Right cardiac atrium (tissue), 5 donors: ENCODE results near the gene NINJ1. TPM values are rescaled to one million over a fixed set of nuclear protein-coding genes. Genes with fewer than 3 reads are reported as not detected.

ENCODE experiments used
- polyA plus RNA-seq: library from polyadenylated mRNA; stranded (reverse); fragments of 200-250 nt; gene quantifications from one replicate; pipeline ENCODE4 v1.2.3, GENCODE V29; 2013
- total RNA-seq, 4 donors: library from RNA; stranded (reverse); fragmentation: NEBNext Ultra II Directional; extraction: Animal tissue kit (Norgen Biotek cat#: 25700); gene quantifications; one replicate each; pipeline ENCODE4 v1.2.1, GENCODE V29; 2021
- donor health status: healthy with polysubstance abuse.
- donor health status: DM: no; HTN: yes; CAD: no.
- donor health status: DM: no; HTN: no; CAD: no.
- donor health status: DM: no; HTN: yes; CAD: no; lungs with severe emphysema.
- donor health status: DM: yes; HTN: yes; CAD: no.

The NINJ1 gene
- total and polyA plus RNA-seq, 5 donors: 42.9 to 96.2 (median 62.8) TPM

Other genes starting within 250 kb of the NINJ1 start
- gene FGD3, start 186.7 kb downstream of the NINJ1 start, total RNA-seq: 1 to 10 TPM; 2.5 to 3.2 (median 2.9) TPM
- 1.1 TPM for gene FGD3, start 186.7 kb downstream of the NINJ1 start, polyA plus RNA-seq
- gene SUSD3, start 75.5 kb downstream of the NINJ1 start, total RNA-seq: 1 to 10 TPM; 1.0 to 2.0 (median 1.3) TPM
- 0.16 TPM for gene SUSD3, start 75.5 kb downstream of the NINJ1 start, polyA plus RNA-seq
- 10 to 100 TPM; 17.7 to 26.6 (median 22.5) TPM for gene CARD19, start 38.0 kb downstream of the NINJ1 start, total RNA-seq
- 30.3 TPM for gene CARD19, start 38.0 kb downstream of the NINJ1 start, polyA plus RNA-seq
- gene WNK2, start 49.9 kb upstream of the NINJ1 start, total RNA-seq: 100 to 1,000 TPM; 217 to 322 (median 278) TPM
- 167 TPM for gene WNK2, start 49.9 kb upstream of the NINJ1 start, polyA plus RNA-seq